HTR-8/SVneo (cell line): Measurements from ENCODE around the gene PLEKHG4.

Source experiments
- DNase-seq: peaks from one replicate; pipeline ENCODE4 v3.0.0; 2011; ENCODE audit warnings: low spot score, mixed read lengths; ENCODE audit not compliant: insufficient read length
- FAIRE-seq: peaks from 2 replicates; lab custom pipeline; 2011; peaks lifted over from hg19 to GRCh38; lab: Jason Lieb, UNC

PLEKHG4 gene

GRCh38 chr16:67258161-67258835 is 21.0 kb upstream of the PLEKHG4 start:
- FAIRE-seq = no peak
- no peak for DNase-seq

- FAIRE-seq = no peak
Observed at GRCh38 chr16:67259705-67260104, 19.6 kb upstream of the PLEKHG4 start.

GRCh38 chr16:67260426-67261063 is 18.8 kb upstream of the PLEKHG4 start:
- FAIRE-seq (no peak), DNase-seq (peak; percentile 67)

More at GRCh38 chr16:67259705-67260104, 19.6 kb upstream of the PLEKHG4 start:
- DNase-seq = no peak

GRCh38 chr16:67263201-67263600 is 16.1 kb upstream of the PLEKHG4 start:
- DNase-seq (no peak), FAIRE-seq (no peak)

GRCh38 chr16:67264277-67264676 is 15.1 kb upstream of the PLEKHG4 start:
- FAIRE-seq = no peak
- no peak for DNase-seq

- DNase-seq (no peak), FAIRE-seq (no peak)
Observed at GRCh38 chr16:67264866-67265265, 14.5 kb upstream of the PLEKHG4 start.

- no peak for DNase-seq
- no peak for FAIRE-seq
Observed at GRCh38 chr16:67265834-67266233, 13.5 kb upstream of the PLEKHG4 start.

GRCh38 chr16:67268136-67268579 is 11.2 kb upstream of the PLEKHG4 start:
- FAIRE-seq = peak; percentile 89

GRCh38 chr16:67269766-67270165 is 9.6 kb upstream of the PLEKHG4 start:
- no peak for FAIRE-seq
- DNase-seq = no peak

More at GRCh38 chr16:67268136-67268579, 11.2 kb upstream of the PLEKHG4 start:
- DNase-seq = peak; percentile 62

GRCh38 chr16:67270931-67271338 is 8.4 kb upstream of the PLEKHG4 start:
- no peak for FAIRE-seq

GRCh38 chr16:67271446-67271845 is 7.9 kb upstream of the PLEKHG4 start:
- DNase-seq (no peak), FAIRE-seq (no peak)

More at GRCh38 chr16:67270931-67271338, 8.4 kb upstream of the PLEKHG4 start:
- no peak for DNase-seq

- no peak for DNase-seq
- no peak for FAIRE-seq
Observed at GRCh38 chr16:67275321-67275720, 4.0 kb upstream of the PLEKHG4 start.

- peak; percentile 97 for DNase-seq
- FAIRE-seq = peak; percentile 95
Observed at GRCh38 chr16:67277294-67277998, 1.9 kb upstream of the PLEKHG4 start.

- peak; percentile 92 for FAIRE-seq
- peak; percentile 41 for DNase-seq
Observed at GRCh38 chr16:67277999-67278772, 1.1 kb upstream of the PLEKHG4 start.

GRCh38 chr16:67278773-67279295 is 498 bp upstream of the PLEKHG4 start:
- FAIRE-seq = no peak
- no peak for DNase-seq

GRCh38 chr16:67280090-67281015 is 1.0 kb downstream of the PLEKHG4 start:
- no peak for DNase-seq
- FAIRE-seq = no peak

GRCh38 chr16:67281536-67282446 is 2.5 kb downstream of the PLEKHG4 start:
- DNase-seq (no peak), FAIRE-seq (no peak)

GRCh38 chr16:67282447-67282805 is 3.1 kb downstream of the PLEKHG4 start:
- FAIRE-seq = no peak
- no peak for DNase-seq
